Limb (tissue), 2 donors: ENCODE measurements around the gene PMPCA.
"Not testable (repeated sequence)": the region's sequence is repeated elsewhere in the genome, so short reads cannot be mapped to it uniquely, and the experiment has no call there.

ENCODE experiments used
- DNase-seq, 2 donors: peaks; one replicate each; pipeline ENCODE4 v3.0.0-alpha.2; 2016; ENCODE audit errors: extremely low spot score in 2 of 2

Gene PMPCA

GRCh38 chr9:136394312-136395019 lies 16.0 kb upstream of the PMPCA start:
- no peak for DNase-seq

- no peak for DNase-seq
Measured at GRCh38 chr9:136395020-136395340, 15.5 kb upstream of the PMPCA start.

DNA sequence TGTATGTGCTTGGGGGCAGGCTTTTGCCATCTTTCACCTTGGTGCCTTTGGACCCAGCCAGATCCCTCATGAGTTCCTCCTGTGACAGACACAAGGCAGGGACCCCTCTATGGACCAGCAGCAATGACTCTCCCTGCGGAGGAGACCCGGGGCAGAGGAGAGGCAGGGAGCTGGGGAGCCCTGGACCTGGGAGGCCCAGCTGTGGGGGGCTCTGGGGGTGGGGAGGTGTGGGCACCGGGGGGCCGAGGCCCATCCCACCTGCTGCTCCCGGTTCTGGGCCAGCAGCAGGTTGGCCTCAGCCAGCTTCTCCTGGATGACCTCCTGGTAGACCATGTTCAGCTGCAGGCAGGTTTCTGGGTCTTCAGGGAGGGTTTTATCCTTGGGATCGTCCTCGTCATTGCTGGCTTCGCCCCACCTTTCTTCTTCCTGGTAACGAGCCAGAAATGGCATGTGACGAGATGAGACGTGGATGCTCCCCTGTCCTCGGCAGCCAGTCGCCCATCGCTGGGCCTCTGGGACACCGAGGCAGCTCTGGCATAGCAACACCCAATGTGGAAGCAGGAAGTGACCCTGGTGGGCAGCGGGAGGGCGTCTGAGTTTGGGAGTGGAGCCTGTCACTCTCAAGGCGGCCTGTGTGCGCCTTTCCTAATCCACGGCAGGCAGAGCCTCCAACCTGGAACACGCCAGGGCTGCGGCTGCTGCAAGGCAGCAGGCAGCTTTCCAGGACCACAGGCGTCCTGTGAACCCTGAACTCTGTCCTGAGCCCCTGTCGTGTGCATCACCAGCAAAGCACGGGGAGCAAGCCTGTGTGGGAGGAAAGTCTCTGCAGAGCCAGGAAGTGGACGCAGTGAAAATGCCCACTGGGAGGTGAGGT lies 14.9 kb upstream of the PMPCA start:
- DNase-seq = no peak

GRCh38 chr9:136396219-136396515 lies 14.3 kb upstream of the PMPCA start:
- DNase-seq = no peak

DNA sequence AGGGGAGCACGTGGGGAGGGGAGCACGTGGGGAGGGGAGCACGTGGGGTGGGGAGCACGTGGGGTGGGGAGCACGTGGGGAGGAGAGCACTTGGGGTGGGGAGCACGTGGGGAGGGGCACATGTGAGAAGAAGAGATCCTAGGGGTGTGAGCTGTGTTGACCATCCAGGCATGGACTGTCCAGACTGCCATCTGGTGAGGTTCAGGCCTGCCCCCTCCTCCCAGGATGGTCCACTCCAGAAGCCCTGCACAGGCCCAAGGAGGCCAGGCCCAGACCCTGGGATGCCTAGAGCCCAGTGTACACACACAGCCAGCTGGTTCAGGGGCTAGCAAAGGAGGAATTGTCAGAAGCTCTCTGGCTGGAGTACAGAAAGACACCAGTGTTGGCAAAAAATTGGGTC lies 12.8 kb upstream of the PMPCA start:
- DNase-seq = no peak

GRCh38 chr9:136398286-136398685 lies 12.2 kb upstream of the PMPCA start:
- DNase-seq = no peak

- peak; percentile 12 to 45 for DNase-seq
Measured at GRCh38 chr9:136399176-136400037, 11.1 kb upstream of the PMPCA start.

DNA sequence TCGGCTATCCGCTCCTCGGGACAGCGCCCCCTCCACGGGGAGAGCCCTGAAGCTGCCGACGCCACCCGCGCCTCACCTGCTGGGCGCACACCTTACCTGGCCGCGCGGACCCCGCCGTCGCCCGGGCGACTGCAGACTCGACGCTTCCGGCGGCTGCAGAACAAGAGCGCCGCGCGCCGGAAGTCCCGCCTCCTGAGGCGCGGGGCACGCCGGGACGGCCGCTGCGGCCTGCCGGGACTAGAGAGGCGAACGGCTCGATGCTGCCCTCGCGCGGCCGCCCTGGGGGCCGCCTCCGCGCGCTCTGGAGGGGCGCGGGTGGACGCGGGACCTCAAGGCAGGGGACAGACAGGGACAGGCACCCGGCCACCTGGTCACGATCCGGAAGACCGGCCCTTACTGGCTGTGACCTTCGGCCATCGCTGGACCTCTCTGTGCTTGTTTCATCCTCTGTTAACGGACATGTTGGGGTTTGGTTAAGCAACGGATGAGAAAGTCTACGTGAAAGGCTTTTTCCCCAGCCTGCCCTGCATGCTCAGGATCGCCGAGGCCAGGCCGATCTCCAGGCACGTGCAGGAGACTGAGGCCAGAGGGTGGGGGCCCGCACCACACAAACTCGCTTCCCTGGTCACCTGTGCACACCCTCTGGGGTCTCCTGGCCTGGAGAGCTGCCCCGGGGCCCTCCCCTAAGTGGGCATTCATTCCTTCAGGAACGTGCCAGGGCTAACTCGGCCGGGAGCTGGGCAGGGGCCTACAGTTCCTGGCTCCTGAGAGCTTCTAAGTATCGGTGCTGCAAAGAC lies 10.2 kb upstream of the PMPCA start, which contains the start of gene SNAPC4:
Gene SNAPC4 (minus strand): TSS at position 133 of the 797 bp plus-strand sequence. CDS start 1,742 bp downstream, outside the sequence.
- peak; percentile 87 to 94 for DNase-seq

GRCh38 chr9:136401173-136401922 lies 9.1 kb upstream of the PMPCA start:
- DNase-seq = no peak

DNA sequence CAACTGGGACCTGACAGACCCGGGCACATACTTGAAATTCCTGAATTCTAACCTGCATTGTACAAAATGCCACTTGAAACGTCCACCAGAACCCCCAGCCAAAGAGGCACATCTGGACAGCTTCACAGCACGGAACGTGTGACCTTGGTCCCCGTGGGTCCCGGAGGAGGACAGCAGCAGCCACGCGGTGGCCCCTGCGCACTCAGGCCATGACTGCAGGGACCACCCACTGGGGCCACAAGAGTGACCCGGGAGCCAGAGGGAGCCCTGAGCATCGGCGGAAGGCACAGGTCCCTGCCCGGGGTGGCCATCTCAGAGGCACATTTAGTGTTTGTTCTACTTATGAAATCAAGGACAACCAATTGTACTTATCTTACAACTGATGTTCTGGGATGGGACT lies 8.4 kb upstream of the PMPCA start:
- no peak for DNase-seq

DNA sequence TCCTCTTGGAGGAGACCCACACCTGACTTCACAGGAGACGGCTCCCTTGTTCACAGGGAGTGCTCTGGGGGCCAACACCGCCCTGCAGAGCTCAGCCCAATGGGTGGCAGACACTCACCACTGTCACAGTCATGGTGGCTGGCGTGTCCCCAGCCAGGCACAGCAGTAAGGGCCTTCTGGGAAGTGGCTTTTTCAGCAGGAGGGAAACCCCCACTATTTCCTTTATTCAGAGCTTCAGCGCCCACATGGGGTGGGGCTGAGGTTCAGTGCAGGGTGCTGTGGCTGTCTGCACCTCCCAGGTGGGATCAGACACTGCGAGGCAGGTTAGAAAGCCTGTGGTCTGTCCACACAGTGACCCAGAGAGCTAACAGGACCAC lies 6.9 kb upstream of the PMPCA start:
- no peak for DNase-seq

GRCh38 chr9:136403915-136404800 lies 6.3 kb upstream of the PMPCA start:
- DNase-seq = no peak

DNA sequence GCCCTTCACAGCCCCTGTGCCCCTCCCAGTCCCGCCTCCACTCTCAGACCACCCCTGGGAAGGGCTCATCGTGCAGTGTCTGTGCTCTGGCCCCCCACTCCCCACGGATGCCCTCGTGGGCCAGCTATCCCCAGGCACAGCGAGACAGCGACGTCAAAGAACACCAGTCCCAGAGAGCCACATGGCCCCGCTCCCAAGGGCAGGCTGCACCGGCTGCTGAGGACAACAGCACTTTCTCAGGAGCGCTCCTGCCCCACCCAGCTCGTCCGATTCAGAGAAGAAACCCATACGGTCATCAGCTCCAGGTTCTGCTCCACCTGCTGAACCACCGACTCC lies 5.7 kb upstream of the PMPCA start:
- no peak for DNase-seq

DNA sequence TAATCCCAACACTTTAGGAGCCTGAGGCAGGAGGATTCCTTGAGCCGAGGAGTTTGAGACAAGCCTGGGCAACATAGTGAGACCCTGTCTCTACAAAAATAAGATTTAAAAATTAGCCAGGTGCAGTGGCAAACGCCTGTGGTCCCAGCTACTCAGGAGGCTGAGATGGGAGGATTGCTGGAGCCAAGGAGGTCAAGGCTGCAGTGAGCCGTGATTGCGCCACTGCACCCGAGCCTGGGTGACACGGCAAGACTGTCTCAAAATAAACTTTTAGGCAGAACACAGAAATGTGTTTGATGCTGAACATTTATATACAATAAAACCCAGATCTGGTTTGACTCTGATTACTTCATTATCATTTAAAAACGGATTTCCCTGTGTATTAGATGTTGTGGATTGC lies 5.0 kb upstream of the PMPCA start:
- no peak for DNase-seq

DNA sequence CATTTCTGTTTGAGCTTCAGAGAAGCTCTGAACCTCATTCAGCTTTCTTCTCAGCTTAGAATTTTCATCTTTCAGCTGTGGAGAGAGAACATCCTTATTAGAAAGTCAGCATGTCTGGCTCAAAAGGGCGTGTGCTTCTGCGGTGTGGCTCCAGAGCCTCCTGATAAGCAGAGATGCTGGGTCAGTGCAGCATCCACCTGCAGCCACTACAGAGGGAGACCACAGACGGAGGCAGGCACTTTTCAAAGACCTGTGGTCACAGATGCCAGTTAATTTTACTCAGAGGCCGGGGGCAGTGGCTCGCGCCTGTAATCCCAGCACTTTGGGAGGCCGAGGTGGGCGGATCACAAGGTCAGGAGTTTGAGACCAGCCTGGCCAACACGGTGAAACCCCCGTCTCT lies 4.6 kb upstream of the PMPCA start:
- not testable (repeated sequence) for DNase-seq

DNA sequence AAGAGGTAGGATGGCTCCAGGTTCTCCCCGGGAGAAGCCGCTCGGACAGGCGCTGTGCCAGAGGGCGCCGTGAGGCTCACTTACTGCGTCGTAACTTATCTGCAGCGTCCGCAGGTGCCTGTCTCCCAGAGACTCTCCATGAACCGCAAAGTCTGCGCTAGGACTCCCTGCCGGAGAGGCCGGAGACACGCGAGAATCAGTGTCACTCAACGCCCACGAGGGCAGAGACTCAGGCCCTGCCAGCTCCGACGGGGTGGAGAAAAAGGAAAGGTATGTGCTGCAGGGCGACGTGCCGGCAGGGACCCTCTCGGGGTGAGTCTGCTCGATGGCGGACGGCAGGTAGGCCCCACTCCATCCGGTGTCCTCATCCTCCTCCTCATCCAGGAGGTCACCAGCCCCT lies 3.4 kb upstream of the PMPCA start:
- not testable (repeated sequence) for DNase-seq

DNA sequence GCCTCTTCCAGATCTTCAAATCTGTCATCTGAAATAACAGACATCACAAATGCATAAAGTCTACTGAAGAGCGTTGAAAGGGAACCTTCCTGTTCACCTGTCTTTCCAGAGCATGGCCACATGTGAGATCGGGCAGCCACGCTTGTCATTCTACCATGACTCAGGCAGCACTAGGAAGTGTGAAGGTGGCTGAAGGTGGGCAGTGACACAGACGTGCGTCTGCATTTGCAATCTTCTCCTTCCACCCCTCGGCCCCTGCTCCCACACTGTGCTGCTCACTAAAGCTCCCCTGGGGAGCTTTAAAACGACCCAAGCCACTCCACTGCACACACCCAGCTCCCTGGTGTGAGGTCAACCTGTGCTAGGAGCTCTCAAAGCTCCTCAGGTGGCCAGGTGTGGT lies 2.5 kb upstream of the PMPCA start:
- no peak for DNase-seq

DNA sequence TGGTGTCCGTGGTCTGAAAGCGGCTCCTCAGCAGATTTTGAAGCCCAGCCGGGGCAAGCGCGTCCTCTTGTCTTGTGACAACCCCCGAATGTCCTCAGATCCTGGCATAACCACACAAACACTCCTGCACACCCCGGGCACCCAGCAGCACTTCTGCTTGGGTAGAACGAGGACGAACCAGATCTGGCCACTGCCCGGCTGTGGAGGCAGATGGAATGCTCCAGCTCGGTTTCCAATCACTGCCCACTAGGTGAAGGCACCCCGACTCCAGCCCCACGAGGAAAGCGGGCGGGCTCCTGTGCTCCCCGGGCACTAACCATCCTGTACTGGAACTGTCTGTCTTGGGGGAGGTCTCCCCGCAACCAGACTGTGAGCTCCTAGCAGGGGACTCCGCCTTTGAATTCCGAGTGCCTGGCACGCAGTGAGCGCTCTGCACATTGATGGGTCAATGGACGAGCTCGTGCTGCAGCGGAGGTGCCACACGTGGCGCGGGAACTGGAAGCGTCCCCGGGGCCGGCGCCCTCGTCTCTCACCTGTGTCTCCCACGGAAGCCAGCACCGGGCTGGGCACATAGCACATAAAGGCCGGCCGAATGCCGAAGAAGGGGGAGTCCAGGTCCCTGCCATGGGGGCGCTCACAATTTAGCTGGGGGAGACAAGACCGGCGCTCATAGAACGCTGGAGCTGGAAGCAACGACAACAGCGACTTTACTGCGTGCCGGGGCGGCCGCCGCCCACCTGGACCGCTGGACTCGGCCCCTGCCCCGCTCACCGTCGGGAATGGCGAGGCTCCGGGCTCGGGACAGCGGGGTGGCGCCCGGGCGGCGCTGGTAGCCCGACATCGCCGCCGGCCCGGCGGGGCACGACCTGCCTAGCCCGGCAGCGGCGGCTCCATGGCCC lies 652 bp upstream of the PMPCA start:
- peak in 1 of 2 donors; percentile 51 for DNase-seq

DNA sequence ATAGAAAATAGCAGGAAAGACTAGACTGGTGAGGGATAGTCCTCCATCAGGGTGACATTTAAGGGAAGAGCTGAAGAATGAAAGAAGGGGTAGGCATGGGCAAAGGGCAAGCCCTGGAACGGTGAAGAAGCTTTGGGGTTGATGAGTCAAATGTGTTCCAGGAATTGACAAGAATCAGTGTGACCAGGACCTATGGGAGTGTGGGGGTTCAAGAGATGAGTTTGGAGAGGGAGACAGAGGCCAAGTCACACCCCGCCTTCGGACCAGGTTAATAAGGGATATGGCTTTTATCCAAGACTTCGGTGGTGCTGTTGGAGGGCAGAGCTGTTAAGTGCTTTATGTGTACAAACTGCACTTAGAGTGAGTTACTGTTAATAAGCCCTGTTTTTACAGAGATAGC lies 920 bp downstream of the PMPCA start:
- no peak for DNase-seq
